Upper lobe of left lung (tissue), 4 donors: ENCODE results near the gene ITCH.
"Not testable (repeated sequence)": the region's sequence is repeated elsewhere in the genome, so short reads cannot be mapped to it uniquely, and the experiment has no call there.

ENCODE experiments used
- EP300 ChIP-seq, 4 donors: sonication (generic); formaldehyde crosslinking; IDR thresholded peaks; one replicate each; pipeline ENCODE4 v1.5.1; 2017; ENCODE audit warnings: antibody characterized with exemption in 4 of 4, control low read depth in 2 of 4
- POLR2A ChIP-seq, 4 donors: fragments of 450-650 bp; IDR thresholded peaks; one replicate each; pipeline ENCODE4 v1.5.1; 2016 to 2017; ENCODE audit warnings: antibody characterized with exemption in 4 of 4, mild to moderate bottlenecking in 2 of 4
- POLR2AphosphoS5 ChIP-seq, 2 donors: sonication (generic); formaldehyde crosslinking; IDR thresholded peaks; one replicate each; pipeline ENCODE4 v1.5.1; 2017; ENCODE audit warnings: antibody characterized with exemption in 2 of 2
- TF ChIP-seq, protein P1 (sequence below), 6 experiments: fragments of 450-650 bp in 4 of 6; fragments of 200-600 bp in 2 of 6; sonication (generic) in 2 of 6; IDR thresholded peaks; one replicate each; pipeline ENCODE4 v1.5.1; 2016 to 2019; ENCODE audit warnings: antibody characterized with exemption in 6 of 6

DNA sequence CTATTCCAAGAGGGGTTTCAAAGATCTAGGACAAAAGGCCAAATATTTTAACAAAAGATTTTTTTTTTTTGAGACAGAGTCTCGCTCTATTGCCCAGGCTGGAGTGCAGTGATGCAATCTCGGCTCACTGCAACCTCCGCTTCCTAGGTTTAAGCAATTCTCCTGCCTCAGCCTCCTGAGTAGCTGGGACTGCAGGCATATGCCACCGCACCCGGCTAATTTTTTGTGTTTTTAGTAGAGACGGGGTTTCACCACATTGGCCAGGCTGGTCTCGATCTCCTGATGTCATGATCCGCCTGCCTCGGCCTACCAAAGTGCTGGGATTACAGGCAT lies 16.6 kb upstream of the ITCH start:
- TF ChIP-seq POLR2A, POLR2AphosphoS5, EP300 (IDR thresholded peaks at IDR 0.05): not testable (repeated sequence)
- TF ChIP-seq, protein P1, sequence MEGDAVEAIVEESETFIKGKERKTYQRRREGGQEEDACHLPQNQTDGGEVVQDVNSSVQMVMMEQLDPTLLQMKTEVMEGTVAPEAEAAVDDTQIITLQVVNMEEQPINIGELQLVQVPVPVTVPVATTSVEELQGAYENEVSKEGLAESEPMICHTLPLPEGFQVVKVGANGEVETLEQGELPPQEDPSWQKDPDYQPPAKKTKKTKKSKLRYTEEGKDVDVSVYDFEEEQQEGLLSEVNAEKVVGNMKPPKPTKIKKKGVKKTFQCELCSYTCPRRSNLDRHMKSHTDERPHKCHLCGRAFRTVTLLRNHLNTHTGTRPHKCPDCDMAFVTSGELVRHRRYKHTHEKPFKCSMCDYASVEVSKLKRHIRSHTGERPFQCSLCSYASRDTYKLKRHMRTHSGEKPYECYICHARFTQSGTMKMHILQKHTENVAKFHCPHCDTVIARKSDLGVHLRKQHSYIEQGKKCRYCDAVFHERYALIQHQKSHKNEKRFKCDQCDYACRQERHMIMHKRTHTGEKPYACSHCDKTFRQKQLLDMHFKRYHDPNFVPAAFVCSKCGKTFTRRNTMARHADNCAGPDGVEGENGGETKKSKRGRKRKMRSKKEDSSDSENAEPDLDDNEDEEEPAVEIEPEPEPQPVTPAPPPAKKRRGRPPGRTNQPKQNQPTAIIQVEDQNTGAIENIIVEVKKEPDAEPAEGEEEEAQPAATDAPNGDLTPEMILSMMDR (IDR thresholded peaks at IDR 0.05) = not testable (repeated sequence)
